Measurements from ENCODE around the gene PHF12.
"Not testable (repeated sequence)": the region's sequence is repeated elsewhere in the genome, so short reads cannot be mapped to it uniquely, and the experiment has no call there.

The PHF12 gene

DNA sequence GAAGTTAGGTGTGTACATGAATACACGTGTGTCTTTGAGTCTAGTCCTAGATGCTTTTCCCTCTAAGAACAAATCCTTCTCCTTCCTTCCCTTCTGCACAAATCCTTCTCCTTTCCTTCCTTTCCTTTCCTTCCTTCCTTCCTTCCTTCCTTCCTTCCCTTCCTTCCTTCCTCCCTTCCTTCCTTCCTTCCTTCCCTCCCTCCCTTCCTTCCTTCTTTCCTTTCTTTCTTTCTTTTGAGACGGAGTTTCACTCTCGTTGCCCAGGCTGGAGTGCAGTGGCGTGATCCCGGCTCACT, 47.8 kb downstream of the PHF12 start:
- not testable (repeated sequence) for DNase-seq (ENCODE audit: low read depth in 2 of 2)

DNA sequence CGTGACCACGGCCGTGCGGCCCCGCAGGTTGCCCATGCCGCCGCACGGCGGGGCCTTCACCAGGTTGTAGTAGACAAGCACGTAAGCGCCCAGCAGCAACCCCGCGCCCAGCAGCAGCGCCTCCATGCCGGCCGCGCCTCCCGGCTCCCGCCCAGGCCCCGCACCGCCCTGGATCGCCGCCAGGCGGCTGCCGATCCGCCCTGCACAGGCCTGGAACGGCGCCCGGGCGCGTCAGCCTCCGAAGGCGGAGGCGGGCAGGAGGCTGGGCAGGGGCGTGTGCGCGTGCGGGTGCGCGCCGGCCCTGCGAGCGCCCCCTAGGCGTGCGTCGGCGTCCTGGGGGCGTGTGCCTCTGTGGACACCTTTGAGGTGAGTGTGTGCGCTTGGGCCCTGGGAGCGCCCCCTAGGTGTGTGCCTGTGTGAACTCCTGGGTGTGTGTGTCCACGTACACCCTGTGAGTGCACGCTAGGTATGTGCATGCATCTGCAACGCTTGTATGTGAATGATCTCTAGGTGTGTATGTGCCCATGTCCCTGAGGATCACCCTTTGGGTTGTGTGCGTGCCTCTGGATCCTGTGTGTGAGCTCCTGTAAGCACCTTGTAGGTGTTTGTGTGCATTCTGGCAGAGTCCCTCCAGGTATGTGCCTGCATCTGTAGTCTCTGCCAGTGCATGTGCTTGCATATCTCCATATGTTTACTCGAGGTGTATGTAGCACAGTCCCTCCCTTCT, 48.3 kb downstream of the PHF12 start, which contains the start of gene DHRS13:
Gene DHRS13 (minus strand): TSS at position 261 of the 727 bp plus-strand sequence. CDS start 135 bp downstream, at position 126.
- DNase-seq (ENCODE audit: low read depth in 2 of 2), result peak; percentile 72 to 75

DNA sequence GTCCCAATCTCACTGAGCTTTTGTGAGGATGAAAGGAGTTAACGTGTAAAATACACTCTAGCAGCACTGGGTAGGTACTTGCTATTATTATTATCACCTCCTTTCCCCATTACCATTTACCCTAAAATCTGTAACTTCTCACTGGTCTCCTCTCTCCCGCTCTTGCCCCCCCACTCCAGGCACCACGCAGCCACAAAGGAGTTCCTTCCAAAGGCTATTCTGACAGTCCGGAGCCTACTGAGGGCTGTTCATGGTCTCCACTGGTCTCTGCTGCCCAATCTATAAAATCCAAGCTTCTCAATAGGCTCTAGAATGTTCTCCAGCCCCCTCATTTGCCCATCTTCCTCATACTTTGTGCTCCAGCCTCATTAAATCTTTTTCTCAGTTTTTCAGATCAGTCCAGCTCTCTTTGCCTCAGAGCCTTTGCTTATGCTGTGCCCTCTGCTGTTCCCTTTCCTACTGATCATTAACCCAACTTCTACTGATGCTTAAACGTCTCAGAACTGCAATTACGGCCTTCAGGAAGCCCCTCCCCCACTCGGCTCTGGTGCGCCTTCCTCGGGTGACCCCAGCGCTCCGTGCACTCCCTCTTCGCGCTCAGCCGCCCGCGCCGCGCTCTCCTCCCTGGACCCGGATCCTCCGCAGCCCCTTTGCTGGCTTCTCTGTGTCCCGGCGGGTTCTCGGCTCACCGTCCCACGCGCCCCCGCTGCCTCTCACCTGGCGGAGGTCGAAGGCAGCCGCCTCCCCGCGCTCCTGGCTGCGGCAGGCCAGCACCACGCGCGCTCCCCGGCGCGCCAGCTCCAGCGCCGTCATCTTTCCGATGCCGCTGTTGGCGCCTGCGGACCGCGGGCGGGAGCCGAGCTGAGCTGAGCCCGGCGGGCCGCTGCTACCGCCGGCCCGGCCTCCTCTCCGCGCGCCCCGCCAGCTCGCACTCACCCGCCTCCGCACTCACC, 49.2 kb downstream of the PHF12 start:
- DNase-seq (ENCODE audit: low read depth in 2 of 2), result no peak

DNA sequence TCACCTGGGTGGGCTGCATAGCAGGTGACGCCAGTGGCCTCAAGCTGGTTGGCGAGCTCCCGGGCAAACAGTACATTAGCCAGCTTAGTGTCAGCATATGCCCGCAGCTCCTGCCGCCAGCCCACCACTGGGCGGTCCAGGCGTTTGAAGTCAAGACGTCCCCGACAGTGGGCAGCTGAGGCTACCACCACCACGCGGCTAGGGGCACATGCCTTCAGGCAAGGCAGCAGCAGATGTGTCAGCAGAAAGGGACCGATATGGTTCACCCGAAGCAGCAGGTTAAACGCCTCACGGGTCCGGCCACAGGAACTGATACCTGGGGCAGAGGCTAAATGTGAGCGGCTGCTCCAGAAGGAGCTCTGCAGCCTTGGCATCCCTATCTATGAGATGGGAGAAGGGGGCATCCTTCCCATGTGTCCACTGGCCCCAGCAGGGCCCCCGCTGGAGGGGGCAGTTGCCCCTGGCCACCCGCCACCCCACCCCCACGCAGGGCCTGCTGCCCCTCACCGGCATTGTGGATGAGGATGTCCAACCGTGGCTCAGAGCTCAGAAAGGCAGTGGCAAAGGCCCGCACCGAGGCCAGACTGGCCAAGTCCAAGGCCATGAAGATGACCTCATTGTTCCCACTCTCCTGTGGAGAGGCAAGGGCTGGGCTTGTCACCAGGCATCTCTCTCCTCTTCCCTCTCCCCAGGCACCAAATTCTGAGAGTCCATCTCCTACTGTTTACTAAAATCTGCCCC, 50.2 kb downstream of the PHF12 start:
- DNase-seq (ENCODE audit: low read depth in 2 of 2), result no peak

DNA sequence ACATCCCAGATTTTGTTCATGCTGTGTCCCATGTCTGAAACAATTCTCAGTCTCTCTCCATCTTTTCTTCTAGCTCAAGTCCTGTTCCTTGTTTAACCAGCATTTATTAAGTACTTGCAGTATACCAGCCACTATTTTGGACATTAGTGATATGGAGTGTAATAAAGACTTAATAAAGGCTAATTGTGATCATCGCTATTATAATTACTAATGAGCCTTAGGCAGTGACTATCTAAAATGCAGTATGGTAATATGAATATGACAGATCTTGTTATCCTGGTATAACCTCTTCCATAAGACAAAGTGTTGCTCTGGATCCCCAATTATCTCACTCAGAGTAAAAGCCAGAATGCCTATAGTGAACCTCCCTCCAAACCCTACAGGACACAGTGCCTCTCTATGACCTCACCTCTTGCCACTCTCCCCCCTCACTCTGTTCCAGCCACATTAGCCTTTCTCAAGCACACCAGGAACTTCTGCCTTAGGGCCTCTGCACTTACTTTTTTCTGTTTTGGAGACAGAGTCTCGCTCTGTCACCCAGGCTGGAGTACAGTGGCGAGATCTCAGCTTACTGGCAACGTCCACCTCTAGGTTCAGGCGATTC, 52.0 kb downstream of the PHF12 start:
- DNase-seq (ENCODE audit: low read depth in 2 of 2), result no peak

DNA sequence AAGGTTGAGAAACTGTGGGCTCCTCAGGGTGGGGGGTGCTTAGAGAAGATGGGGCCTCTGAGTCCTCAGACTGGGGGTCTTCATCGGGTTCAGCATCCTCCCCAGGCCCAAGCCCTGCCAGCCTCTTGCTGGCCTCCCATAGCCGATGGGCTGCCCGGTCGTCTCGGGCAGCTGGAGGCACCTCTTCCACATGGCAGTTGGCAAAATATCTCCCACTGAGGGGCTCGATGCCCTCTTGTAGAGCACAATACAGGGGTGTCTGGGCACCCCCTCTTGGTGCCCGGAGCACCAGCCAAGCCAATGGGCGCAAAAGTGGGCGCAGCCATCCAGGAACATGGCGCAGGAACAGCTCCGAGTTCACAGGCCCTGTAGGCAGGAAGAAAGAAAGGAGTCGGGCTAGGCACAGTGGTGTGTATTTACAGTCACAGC, 52.8 kb downstream of the PHF12 start:
- no peak for DNase-seq (ENCODE audit: low read depth in 2 of 2)

DNA sequence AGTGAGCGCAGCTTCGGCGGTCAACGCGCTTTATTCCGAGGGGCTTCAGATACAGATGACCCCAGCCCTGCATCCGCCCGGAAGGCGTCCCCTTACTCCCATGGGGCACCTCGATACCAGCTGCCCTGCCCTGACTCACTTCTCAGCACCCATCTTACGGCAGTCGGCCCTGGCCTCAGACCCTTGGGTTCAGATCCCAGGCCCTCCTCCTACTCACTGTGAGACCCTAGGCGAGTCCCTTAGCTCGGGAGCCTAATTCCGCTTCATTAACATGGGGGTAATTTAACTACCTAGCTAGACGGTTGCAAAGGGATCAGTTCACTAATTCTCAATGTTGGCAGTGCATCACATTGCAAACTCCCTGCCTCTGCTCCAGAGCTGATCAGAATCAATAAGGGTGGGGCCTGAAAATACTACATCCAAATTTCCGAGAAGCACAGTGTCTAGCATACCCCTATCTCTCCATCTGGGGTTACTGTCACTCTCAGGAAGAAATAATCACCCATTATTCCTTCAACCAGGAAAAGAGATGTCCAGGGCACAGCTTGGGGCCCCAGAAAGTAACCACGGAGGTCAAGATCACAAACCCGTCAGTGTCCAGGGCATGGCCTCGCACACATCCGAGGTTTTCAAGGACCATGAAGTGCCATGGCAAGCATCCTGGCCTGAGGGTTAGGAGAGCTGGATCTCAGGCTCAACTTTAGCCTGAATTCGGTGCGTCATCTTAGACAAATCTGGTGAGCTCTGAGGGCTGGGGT, 53.4 kb downstream of the PHF12 start:
- DNase-seq (ENCODE audit: low read depth in 2 of 2), result no peak

DNA sequence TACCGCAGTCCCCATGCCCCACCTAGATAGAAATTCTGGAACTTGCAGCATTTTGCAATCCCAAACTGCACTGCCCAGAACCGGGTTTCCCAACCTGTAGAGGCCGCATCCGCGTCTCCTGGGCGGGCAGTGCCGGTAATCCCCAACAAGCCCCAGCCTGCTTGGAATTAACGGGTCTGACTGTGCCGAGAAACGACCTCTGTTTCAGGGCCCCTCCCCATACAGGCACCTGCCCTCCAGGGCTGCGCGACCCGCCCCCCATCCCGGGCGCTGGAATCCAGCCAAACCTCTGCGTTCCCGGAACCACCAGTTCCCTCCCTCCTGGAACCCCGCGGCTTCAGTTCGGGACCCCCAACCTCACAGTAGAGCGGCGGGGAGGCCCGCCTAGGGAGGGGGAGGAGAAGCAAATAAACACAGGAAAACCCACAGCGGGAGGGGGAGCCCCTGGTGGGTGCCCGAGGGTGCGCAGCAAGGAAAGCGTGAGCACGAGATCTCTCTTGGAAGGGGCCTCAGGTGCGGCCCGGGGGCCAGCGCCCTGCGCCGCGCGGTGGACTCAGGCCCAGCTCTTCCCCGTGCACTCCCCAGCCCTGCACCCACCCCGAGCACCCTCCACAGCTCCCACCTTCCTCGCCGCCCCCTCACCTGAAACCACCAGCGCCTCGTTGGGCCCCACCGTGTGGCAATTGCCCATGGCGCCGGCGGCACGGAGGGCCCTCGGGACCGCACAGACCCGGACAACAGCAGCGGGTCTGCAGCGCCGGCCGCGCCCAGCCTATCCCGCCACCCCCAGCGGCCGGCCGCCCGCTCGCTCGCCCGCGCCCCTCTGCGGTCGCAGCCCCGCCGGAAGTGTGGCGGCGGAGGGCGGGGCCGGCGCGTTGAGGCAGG, 54.2 kb downstream of the PHF12 start, which contains the start of gene FLOT2:
Gene FLOT2 (minus strand): TSS at position 850 of the 885 bp plus-strand sequence. CDS start 159 bp downstream, at position 691.
- DNase-seq (ENCODE audit: low read depth in 2 of 2), result no peak

DNA sequence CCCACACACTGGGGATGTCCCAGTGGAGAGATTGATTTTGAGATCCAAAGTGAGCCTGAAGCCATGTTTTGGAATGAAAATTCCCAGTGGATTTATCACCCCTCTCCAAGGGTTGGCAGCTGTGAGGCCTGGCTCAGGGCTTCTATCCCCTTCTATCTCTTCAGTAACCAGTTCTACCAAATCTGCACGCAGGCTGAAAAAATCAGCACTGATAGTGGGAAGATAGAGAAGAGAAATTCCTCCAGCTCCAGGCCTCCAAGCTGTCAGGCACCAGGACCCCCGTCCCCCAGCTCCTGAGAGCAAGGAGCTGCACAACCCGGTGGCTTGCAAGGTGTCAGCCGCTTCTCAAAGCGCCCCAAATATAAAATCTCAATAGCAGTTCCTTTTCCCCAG, 54.8 kb downstream of the PHF12 start:
- DNase-seq (ENCODE audit: low read depth in 2 of 2), result no peak

DNA sequence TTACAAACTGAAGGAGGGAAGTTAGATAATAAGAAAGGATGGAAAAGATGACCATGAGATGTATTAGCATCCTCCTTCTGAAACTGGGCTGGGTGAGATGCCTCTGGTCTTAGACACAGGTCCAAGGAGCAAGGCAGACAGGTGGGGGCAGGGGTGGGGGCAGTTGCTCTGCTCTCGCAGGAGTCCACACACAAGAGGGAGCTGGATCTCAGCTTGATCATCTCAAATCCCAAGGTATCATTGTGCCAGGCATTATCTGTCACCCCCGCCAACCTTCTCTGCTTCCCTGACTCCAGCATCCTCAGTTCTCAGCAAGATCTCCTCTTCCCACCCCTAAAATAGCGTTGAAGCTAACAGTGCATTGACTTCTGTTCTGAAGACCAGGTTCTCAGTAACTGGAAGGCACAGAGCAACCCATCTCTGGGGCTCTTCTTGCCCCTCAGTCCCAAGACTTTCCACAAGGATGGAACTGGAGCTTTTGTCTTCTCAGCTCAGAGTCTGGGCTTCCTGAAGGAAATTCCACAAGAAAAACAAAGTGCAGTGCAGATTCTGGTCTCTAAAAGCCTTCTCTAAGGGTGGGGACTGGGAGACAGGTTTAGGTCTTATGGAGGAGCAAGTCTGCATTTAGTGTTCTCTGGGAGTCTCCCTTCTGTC, 55.4 kb downstream of the PHF12 start:
- no peak for DNase-seq (ENCODE audit: low read depth in 2 of 2)

DNA sequence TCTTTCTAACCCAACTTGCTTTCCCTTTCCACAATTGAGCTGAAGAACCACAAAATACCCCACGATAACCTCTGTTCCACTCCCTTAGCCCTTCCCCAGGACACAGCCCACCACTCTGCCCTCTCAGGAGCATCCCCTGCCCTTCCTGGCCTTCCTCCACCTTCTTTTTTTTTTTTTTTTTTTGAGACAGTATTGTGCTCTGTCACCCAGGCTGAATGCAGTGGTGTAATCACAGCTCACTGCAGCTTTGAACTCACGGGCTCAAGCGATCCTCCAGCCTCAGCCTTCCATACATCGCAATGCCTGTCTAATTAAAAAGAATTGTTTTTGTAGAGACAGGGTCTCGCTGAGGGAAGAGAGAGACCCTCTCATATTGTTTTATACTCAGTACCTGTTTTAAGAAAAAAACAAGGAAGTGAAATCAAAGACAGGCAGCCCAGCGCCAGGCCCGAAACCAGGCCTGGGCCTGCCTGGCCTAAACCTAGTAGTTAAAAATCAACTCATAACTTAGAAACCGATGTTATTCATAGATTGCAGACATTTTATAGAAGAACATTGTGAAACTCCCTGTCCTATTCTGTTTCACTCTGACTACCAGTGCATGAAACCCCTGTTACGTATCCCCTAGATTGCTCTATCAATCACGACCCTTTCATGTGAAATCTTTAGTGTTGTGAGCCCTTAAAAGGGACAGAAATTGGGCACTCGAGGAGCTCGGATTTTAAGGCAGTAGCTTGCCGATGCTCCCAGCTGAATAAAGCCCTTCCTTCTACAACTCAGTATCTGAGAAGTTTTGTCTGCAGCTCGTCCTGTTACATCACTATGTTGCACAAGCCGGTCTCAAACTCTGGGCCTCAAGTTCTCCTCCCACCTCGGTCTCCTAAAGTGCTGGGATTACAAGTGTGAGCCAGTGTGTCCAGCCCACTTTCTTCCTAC, 57.8 kb downstream of the PHF12 start:
- DNase-seq (ENCODE audit: low read depth in 2 of 2), result not testable (repeated sequence)

DNA sequence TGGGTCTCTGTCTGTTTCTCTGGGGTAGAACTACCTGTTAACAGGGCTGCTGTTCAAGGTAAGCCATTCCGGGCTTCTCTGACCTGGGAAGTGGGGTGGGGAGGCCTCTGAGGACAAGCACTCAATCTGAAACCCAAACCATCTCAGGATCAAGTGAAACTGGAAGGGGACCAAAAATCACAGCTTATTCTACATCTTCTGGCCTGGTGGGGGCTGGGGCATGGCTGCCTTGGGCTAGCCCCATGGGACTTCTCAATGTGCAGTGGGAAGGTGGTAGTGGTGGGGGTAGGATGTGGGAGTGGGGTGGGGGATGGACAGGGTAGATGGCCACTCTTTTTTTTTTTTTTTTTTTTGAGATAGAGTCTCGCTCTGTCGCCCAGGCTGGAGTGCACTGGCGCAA, 59.3 kb downstream of the PHF12 start:
- no peak for DNase-seq (ENCODE audit: low read depth in 2 of 2)

DNA sequence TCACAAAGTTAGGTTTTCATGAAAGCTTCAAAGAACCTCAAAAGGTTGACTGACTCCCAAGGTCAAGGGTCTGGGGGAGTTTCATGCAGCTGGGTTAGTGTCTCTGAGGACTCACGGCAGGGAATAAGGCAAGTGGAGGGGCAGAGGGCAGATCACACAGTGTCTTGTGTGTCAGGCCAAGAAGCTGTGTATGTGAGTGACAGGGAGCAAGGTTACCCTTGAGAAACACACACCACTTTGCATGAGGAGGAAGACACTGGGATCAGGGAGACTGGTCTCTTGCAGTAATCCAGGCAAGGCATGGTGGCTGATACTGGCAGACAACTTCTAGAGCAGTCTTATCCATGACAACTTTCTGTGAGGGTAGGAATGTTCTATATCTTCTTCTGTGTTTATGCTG, 60.1 kb downstream of the PHF12 start:
- no peak for DNase-seq (ENCODE audit: low read depth in 2 of 2)

DNA sequence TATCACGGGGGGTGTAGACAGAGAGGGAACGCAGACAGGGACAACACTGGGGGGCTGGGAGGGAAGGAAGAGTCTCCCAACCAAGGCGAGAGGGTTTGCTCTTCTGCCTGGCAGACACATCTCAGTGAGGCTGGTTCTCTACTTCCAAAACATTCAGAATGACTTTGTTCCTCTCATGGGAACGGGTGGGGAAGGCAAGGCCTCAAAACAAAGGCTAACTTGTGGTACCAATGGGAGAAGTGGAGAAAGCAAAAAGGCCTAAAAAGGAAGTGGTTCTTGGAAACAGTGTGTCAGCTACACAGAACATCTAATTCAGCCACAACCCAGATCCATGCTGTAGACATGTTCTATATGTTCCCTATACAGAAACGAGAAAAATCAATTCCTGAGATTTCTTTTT, 61.3 kb downstream of the PHF12 start:
- no peak for DNase-seq (ENCODE audit: low read depth in 2 of 2)

DNA sequence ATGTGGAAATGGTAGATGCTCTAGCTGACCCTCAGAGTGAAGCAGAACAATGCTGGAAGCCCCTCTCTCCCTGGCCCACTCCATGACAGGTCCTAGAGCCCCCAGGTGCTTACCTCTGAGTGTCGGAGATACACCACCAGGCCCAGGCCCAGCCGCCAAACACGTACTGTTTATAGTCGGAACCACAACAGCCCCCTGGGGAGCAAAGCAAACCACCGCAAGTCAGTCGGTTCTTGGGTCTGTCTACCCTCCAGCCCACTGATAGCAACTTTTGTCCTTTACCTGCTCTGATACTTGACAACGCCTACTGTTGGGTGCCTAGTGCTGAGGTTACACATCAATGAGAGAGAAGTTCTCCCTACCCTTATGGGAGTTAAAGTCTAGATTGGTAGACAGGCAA, 62.5 kb downstream of the PHF12 start:
- no peak for DNase-seq (ENCODE audit: low read depth in 2 of 2)

DNA sequence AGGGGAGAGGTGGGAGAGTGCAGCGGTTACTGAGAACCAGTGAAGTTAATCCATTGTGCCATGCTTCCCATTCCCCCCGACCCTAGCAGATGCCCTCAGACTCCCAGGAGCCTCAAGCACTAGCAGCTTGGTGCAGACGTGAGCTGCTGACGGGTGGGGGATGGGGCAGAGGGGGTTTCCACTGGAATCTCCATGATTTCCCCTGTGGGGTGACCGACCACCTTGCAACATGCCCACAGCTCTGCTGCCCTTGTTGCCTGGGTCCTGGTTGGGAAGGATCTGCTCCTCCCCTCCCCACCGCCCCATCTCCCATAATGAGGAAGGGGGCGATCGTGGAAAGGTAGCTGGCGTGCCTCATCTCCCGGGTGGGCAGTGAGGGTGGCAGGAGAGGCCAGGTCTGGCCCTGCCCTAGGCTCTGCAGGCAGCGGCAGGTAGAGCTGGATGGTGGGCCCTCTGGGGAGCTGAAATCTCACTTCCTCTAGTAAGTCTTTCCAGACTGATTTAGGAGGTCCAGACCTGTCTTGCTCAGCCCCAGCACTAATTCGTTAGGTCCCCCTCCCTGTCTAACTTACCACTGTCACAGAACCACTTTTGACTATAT, 63.3 kb downstream of the PHF12 start:
- DNase-seq (ENCODE audit: low read depth in 2 of 2), result no peak

DNA sequence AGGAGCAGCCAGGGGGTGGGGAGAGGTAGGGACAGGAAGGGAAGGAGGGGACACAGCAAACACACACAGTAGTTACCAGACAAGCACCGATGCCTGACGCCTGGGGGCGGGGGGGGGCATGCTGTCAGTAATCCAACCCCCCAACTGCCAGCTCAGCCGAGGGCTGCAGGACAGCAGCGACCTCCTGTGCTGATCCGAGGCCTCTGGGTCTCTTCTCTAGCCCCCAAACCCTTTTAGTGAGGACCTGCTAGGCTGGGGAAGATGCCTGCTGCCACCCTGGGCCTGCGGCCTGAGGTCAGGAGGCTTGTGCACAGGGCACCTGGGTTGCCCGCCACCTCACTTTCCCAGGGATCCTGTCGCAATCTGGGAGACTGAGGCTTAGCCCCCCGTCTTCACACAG, 65.4 kb downstream of the PHF12 start:
- no peak for DNase-seq (ENCODE audit: low read depth in 2 of 2)

DNA sequence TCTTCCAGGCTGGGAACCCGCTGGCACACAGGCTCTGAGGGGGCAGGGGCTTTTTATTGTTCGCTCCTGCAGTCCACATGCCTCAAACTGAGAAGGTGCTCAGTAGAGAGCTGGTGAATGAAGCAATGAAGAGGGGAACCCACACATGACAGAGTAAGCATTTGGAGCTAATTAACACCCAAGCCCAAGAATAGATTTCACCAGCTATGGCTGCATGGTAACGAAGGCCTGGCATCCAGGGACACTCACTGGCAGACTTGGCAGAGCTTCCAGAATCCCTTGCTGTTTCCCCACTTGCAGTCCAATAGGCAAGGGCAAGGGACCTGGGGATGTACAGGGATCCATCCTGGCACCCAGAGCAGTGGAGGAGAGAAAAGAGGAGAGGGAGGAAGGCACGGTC, 66.0 kb downstream of the PHF12 start:
- DNase-seq (ENCODE audit: low read depth in 2 of 2), result no peak

Data from fibroblast of skin of left biceps (primary cell).